ENCODE results near the gene ARF1.

The ARF1 gene

DNA sequence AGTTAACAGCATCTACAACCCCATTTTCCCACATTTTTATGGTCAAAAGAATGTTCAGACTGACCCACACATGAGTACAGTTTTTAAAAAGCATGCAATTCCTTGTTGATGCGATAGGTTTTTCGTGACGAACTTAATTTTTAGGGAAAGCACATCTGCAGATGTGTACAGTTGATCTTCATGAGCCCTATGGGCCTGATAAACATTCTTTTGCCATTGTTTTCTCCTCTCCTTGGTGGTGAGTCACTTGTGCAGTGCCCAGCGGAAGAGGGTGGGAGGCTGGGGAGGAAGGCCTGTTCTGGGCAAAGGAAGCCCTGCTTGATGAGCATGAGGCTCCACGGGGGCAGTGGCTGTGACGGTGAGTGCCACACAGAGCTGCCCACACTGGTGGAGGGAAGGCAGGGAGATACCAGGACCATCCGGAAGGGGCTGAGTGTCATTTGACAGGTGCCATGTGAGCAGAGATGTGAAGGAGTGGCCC is 5.3 kb downstream of the ARF1 start:
- no peak for DNase-seq (ENCODE audit: low read depth)

DNA sequence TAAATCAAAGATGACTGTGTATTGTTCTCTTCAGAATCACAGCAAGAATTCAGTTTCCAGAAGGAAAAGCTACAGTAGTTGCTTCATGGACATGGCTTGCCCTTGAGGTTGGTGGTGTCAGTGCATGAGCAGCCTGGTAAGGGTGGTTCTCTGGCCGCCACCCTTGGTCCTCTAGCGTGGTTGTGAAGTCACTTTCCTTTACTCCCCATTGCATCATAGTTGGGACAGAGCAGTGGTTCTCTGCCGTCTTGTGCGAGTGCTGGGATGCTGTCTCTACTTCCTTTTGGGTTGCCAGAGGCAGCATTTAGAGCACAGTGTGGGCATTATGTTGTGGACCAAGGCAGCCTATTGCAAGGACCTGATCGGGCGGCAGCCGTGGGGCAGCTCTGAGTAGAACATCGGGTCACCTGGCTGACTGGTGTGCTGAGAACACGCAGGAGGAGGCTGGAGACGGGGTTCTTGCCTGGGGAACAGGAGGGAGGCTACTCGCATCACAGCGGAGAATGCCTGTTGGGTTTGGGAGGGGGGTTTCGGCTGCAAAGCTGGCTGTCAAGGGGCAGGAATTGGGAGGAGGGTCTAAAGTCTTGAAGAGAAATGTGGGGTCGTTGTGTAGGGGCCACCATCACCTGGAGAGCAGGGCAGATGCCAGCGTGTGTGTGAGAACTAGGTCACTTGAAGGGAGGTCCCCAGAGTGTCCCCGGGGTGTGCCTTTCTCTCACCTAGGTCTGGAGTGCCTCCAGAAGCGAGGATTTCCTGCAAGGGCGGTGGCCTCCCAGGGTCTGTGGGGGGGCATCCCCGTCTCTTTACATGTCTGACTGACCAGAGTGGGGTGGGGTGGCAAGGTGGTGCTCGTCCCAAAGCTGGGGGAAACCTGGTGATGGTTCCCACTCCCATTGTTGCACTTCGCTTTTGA is 6.3 kb downstream of the ARF1 start:
- no peak for DNase-seq (ENCODE audit: low read depth)

DNA sequence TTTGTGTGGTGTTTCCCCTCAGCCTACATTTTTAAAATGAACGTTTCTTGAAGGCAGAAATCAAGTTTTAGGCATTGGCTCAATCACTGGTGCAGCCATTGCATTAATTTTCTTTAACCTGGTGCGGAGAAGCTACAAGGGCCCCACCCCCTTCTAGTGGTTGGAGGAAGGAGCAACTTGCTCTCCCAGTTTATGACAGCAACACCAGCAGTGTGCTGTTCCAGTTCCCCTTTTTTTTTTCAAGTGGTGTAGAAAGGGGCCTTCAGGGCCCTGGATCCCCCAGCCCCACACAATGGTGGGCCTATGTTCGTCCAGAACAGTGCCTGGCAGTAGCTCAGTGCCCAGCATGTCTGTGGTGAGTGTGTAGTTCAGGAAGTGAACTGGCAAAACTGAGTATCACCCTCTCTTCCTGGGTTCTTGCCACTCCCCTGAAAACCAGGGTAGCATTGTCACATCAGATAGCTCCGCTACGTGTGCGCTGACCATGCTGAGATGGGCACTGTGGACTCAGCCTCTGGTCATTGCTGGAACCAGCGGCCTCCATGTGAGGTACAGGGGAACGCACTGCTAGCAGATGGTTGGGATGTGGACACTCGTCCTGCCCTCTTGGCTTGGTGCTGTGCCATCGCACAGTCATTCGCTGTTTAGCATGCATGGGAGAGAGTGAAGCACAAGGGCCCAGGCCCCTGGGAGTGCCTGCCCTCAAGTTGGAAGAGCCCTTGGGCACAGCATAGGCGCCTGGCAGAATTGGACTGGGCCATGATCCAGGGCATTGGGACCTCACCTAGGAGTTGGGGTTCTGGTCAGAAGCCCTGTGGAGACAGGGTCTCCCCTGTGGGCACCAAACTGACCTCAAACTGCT is 7.2 kb downstream of the ARF1 start:
- no peak for DNase-seq (ENCODE audit: low read depth)

DNA sequence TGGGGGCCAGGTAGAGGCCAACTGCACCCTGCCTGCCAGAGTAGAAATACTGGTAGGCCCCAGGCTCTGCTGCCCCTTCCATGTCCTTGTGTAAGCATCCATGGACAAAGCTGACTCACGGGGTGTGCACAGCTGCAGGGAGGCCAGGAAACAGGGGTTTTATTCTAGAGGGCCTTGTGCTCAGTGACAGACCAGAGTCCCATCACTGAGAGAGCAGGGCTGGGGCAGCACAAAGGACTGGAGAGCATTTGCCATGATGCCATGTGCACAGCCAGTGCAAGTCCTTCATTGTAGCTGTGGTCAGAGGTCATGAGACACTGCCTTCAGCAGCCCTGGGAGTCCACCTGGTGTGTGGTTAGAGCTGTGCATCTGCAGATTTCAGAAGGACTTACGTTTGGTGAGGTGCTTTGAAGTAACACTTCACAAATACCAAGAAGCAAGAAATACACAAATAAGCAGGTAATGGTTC is 8.1 kb downstream of the ARF1 start:
- DNase-seq (ENCODE audit: low read depth) = no peak

DNA sequence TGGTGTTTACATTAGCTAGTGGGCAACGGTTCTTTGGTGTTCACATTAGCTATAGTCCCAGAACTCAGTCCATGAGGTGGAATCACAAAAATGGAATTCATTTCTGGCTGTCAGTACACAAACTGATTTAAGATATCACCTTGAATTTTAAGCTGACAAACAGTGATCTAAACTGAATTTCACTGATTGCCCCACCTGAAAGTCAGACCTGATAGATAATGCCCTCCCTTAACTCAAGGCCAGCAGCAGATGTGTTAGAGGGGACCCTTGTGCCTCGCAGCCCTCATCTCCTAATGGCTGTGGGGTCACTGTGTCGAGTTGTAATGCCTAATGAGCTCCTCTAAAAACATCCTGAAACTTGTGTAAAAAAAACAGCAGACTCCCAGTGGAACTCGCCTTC is 8.6 kb downstream of the ARF1 start:
- no peak for DNase-seq (ENCODE audit: low read depth)

DNA sequence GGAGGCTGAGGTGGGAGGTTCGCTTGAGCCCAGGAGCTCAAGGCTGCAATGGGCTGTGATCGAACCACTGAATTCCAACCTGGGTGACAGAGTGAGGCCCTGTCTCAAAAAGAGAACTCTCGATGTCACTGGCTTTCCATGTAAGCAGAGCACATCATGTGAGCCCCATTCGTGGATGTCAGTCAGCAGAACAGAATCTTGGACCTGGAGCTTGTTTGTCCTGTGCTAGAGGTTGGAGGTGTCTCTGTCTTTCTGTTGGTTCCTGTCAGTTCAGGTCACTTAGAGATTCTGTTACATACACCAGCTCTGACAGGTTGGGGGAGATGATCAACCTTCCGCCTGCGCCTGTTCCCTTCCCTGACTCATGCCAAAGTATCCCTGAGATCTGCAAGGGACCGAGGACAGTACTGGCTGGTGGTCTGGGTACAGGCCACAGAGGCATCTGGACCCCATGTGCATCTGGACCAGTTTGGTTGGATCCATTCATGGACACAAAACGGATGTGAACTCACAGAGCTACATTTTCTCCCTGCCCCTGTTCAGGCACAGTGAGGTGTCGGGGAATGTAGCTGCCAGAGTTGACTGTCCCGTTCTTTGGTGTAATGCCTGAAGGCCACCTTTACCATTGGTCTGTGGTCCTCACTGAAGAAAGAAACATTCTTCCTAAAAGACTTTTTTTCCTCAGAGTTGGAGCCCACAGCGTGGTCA is 10.0 kb downstream of the ARF1 start:
- DNase-seq (ENCODE audit: low read depth) = no peak

DNA sequence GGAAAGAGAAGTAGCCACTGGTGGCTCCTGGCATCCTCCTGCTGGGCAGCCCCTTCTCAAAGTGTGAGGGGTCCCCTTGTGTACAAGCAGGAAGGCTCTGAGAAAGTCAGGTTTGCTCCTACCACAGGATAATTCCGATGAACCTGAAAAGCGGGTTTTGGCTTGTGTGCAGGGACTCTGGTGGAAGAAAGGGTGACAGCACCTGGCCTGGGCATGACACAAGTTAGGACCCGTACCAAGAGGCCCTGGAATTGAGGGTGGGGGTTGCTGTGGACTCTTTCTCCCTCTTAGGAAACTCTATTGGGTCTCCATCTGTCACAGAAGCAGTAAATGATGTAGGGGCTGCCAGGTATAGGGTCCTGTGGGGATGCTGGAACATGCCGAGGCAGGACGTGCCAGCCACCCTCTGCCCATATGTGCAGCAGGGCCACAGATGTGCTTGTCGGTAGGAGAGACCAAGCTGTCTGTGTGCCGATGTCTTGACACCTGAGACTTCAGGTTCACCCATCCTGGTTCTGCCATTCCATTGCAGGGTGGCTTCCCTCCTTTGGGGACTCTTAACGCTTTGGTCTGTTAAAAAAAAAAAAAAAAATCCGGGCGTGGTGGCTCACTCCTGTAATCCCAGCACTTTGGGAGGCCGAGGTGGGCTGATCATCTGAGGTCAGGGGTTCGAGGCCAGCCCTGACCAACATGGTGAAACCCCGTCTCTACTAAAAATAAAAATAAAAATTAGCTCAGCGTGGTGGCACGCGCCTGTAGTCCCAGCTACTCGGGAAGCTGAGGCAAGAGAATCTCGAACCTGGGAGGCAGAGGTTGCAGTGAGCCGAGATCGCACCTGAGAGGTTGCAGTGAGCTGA is 10.8 kb downstream of the ARF1 start:
- no peak for DNase-seq (ENCODE audit: low read depth)

DNA sequence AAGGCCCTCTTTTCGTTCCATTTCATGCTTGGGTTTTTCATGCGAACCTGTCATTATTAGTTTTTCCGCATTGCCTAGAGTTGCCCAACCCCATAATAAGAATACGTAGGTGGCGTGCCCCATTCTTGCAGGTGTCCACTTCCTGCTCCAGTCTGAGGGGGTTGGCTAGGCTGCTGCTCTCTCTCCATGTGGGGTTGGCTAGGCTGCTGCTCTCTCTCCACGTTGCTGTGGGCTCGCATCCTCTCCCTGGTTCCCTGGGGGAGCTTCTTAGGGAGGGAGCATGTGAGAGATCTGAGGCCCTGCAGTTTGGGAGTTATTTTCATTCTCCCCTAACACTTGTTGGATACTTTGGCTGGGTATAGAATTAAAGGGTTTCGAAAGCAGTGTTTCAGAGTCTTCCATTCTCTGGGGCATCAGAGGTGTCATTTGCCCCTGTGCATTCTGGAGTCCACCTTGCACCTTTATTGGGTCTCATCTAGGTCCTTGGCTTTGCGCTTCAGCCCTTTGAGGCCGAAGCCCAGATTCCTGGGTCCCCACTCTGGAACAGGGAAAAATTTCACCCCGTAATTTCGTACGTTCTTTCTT is 12.0 kb downstream of the ARF1 start:
- DNase-seq (ENCODE audit: low read depth) = no peak

DNA sequence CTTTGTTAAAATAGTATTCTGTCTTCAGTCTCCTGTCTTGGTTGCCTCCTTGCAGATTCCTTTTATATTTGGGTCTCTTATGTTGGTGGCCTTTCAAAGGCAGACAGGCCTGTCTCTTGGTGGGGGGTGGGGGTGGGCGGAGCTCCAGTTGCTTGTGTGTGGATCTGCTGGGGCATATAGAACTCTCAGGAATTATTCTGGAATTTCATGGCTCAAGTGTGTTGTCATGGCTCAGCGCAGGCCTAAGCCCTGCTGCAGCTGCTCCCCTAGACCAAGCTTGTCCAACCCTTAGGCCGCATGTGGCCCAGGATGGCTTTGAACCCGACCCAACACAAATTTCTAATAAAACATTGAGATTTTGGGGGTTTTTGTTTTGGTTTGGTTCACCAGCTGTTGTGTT is 12.7 kb downstream of the ARF1 start:
- no peak for DNase-seq (ENCODE audit: low read depth)

DNA sequence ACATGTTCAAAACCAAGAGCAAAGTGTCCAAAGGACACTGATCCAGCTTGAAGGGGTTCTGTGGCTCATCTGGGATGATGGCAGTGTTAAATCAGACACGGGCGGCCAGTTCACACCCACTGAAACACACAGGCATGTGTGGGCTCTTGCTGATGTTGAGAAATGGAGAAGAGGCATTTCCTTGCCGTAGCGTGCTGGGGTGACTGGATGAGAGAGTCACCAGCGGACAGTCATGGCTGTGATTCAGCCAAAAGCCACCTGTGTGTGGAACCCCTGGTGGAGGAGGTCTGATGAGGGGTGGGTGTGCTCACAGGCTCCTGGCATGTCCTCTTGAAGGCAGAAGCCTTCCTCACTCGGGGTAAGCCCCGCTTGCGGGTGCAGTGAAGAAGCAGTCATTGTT is 13.4 kb downstream of the ARF1 start:
- DNase-seq (ENCODE audit: low read depth) = no peak

DNA sequence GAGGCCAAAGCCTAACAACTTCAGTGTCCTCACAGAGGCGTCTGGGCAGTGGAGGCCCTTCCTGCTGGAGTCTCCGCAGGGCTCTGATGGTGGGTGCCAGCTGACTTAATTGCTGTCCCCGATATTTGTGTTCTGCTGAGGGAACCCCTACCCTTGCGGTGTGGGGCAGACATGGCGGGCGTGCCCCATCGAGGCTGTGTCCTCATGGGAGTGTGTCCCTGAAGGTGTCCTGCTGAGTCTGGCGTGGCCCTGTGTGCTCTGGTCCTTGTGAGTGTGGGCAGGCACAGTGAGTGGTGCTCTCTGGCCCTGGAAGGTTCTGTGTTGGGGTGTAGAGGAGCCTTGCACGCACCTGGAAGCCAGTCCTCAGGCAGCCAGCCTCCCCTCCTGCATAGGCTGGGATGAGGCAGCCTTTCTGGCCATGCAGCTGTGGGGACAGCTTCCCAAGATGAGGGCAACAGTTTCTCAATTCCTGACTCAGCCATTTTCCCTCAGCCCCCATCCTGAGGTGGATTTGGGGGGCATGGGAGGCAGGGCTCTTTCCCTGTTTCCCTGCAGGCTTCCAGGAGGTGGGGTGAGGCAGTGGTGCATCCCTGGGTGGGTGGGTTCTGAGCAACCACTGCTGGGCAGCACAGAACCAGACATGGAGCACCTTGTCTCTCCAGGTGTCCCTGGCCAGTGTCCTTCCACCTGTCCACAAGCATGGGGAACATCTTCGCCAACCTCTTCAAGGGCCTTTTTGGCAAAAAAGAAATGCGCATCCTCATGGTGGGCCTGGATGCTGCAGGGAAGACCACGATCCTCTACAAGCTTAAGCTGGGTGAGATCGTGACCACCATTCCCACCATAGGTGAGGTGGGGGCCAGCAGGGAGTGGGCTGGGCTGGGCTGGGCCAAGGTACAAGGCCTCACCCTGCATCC is 14.2 kb downstream of the ARF1 start:
- DNase-seq (ENCODE audit: low read depth) = no peak

DNA sequence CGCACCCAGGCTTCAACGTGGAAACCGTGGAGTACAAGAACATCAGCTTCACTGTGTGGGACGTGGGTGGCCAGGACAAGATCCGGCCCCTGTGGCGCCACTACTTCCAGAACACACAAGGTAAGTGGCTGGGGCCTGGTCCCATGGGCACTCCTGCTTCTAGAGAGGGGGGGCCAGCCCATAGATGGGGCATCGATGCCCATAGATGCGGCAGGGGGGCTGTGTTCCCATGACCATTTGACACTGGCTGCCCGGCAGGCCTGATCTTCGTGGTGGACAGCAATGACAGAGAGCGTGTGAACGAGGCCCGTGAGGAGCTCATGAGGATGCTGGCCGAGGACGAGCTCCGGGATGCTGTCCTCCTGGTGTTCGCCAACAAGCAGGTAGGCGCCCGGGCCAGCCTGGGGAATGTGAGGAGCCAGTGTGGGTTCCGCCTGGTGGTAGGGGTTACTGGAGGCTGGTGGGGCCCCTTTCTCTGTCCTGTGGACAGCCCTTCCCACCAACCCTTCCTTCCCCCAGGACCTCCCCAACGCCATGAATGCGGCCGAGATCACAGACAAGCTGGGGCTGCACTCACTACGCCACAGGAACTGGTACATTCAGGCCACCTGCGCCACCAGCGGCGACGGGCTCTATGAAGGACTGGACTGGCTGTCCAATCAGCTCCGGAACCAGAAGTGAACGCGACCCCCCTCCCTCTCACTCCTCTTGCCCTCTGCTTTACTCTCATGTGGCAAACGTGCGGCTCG is 15.0 kb downstream of the ARF1 start:
- DNase-seq (ENCODE audit: low read depth) = no peak

DNA sequence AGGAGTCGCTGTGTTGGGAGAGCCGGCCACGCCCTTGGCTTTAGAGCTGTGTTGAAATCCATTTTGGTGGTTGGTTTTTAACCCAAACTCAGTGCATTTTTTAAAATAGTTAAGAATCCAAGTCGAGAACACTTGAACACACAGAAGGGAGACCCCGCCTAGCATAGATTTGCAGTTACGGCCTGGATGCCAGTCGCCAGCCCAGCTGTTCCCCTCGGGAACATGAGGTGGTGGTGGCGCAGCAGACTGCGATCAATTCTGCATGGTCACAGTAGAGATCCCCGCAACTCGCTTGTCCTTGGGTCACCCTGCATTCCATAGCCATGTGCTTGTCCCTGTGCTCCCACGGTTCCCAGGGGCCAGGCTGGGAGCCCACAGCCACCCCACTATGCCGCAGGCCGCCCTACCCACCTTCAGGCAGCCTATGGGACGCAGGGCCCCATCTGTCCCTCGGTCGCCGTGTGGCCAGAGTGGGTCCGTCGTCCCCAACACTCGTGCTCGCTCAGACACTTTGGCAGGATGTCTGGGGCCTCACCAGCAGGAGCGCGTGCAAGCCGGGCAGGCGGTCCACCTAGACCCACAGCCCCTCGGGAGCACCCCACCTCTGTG is 15.9 kb downstream of the ARF1 start:
- no peak for DNase-seq (ENCODE audit: low read depth)

DNA sequence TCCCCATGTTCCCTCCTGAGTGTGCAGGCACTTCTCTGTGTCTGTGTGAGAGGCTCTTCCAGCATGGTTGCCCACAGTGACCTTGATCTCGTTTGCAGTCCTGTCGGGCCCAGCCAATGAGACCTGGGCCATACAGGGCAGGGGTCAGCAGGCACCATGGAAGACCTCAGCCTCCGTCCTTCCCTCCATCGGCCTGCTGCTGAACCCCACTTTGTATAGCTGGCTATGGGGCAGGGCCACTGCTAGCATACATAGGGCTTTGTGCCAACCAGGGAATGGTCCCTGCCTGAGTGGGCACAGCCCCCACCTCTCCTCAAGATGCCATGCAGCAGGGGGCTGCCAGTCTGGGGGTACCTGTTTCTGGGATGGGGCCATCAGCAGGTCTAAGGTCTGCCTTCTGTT is 16.8 kb downstream of the ARF1 start:
- DNase-seq (ENCODE audit: low read depth) = no peak

DNA sequence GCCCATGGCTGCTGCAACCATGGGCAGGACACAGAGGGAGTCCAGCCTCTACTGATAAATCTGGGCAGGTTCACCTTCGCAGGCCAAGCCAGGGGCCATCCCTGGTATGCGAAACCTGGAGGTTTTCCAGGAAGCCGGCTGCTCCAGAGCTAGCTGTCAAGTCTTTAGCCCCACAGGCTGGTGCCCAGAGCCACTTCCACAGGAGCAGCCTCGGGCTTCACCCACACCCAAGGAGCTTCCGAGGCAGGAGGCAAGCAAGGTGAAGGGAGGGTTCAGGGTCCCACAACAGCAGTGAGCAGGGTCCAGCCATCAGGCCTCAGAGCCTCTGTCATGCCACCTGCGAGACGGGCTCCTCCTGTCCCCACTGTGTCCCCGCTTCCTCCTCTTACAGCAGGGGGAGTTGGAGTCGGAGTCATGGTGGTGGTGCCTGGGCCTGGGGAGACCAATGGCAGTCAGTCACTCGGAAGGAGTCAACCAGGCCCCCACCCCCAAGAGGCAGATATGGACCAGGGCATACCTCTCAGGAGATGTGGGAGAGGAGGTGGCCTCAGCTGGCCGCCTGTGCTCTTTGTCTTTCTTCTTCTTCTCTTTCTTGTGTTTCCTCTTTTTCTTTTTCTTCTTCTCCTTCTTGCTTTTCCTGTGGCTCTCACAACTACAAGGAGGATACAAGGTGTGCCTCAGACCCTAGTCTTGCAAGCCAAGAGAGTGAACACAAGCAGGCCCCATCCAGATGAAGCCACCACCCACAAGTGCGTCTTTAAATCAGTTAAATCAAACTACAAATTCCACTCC is 18.5 kb downstream of the ARF1 start:
- no peak for DNase-seq (ENCODE audit: low read depth)

DNA sequence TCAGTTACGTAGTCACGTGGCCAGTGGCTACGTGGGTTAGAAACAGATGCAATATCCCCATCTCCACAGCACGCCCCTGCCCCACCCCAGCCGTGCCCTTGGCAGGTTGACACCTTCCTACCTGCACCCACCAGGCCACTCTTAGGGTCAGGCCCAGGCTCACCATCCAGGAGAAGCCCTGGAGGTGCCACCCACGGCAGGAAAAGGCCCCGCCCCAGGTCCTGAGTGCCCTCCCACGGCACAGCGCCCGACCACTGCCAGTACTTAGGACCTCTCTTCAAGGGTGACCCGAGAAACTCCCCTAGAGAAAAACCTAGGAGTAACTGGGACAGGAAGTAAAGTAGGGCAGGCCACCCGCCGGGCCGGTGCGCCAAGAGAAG is 19.1 kb downstream of the ARF1 start:
- no peak for DNase-seq (ENCODE audit: low read depth)

DNA sequence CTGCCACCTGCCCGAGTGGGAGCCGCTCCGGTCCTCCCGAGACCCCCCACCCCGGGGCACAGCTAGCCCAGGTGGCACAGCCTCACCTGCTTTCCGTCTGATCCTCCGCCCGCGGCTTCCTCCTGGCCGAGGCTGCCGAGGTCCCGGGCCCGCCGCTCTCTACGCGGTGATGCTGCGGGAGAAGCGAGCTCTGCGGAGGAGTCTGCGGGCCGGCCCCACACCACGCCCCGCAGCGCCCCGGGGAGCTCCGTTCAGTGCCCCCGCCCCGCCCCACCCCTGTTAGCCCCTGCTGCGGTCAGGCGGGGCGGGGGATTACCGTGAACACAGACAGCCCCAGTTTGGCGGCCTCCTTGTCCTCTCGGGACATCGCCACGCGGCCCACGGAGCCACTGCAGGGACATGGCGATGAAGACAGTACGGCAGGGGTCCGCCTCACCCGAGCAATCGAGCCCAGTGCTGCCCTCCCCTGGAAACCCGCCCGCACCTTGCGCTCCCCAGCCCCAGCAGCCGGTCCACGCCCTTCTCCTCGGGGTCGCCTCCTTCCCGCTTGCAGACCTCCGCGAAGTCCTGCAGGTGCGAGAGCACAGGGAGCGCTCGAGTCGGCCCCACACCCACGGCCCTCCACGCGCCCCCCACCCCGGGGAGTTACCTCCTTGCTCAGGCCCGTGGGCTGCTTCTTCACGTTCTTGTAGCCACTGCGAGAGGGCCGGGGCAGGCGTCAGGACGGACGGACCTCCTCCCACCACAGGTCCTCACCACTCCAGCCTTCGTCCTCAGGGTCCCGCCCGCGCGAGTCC is 19.7 kb downstream of the ARF1 start:
- peak; percentile 44 for DNase-seq (ENCODE audit: low read depth)

Data from T follicular helper cell (primary cell).